AG04450 (cell line): ENCODE results near the gene AXDND1. TPM values are rescaled to one million over a fixed set of nuclear protein-coding genes. Genes with fewer than 3 reads are reported as not detected.
"Not testable (repeated sequence)": the region's sequence is repeated elsewhere in the genome, so short reads cannot be mapped to it uniquely, and the experiment has no call there.

ENCODE experiments used
- CTCF ChIA-PET: fragments of 300-600, 350-600 bp; formaldehyde crosslinking; extraction: SDS; loops from one replicate; lab custom pipeline; 2022; ENCODE audit warnings: antibody characterized with exemption, inconsistent platforms; lab: Charles Lee
- POLR2A ChIA-PET: fragments of 350-600 bp; formaldehyde crosslinking; extraction: SDS; loops from one replicate; lab custom pipeline; 2021; ENCODE audit warnings: antibody characterized with exemption, inconsistent platforms; lab: Yijun Ruan, JAX
- DNase-seq: peaks from one replicate; pipeline ENCODE4 v3.0.0-alpha.2; 2011; ENCODE audit warnings: low read depth, low spot score
- H3K27ac ChIP-seq: one replicate; pipeline ENCODE4 v1.5.1; 2012; ENCODE audit warnings: low read depth, low read length, control low read depth
- H3K27me3 ChIP-seq: one replicate; pipeline ENCODE4 v1.6.0; 2012; ENCODE audit warnings: low read length; ENCODE audit not compliant: control insufficient read depth, insufficient read depth
- H3K4me3 ChIP-seq: 2 replicates; pipeline ENCODE4 v1.5.1; 2011; ENCODE audit warnings: mild to moderate bottlenecking, low read depth, low read length, control low read depth
- H3K9me3 ChIP-seq: 2 replicates; pipeline ENCODE4 v1.5.1; 2012; ENCODE audit warnings: low read length; ENCODE audit not compliant: control insufficient read depth, insufficient read depth
- CTCF ChIP-seq: IDR thresholded peaks from 2 replicates; pipeline ENCODE4 v1.5.1; 2011; ENCODE audit warnings: low read depth, low read length, control low read depth, inconsistent platforms
- polyA plus RNA-seq: library from polyadenylated mRNA; depleted of rRNA; stranded (reverse); fragments of >200 nt; gene quantifications from 2 replicates; pipeline ENCODE4 v1.2.3, GENCODE V29; 2011

AXDND1 gene
- polyA plus RNA-seq, 1 experiment: 0.27 TPM

- Histone ChIP-seq H3K27me3 (no peaks in the 10 kb centered on the region), H3K4me3 (no peak overlapping the region), H3K9me3 (no peaks in the 10 kb centered on the region), H3K27ac (no peak overlapping the region)
- TF ChIP-seq CTCF: no peak
- CTCF ChIA-PET: no interaction called here
- no peak for DNase-seq
- POLR2A ChIA-PET: no interaction called here
Measured at GRCh38 chr1:179341943-179342547, 23.7 kb upstream of the AXDND1 start.

GRCh38 chr1:179342740-179343404 lies 22.9 kb upstream of the AXDND1 start:
- ChIA-PET CTCF (no interaction called here), POLR2A (interaction anchor here (0.6 kb wide), 1 partner anchor 106 kb away, joined by 9 read pairs; no protein-coding TSS in a partner anchor)
- Histone ChIP-seq H3K9me3 (no peaks in the 10 kb centered on the region), H3K27me3 (no peaks in the 10 kb centered on the region), H3K4me3 (no peak overlapping the region), H3K27ac (no peak overlapping the region)
- no peak for DNase-seq
- TF ChIP-seq CTCF: no peak

GRCh38 chr1:179351281-179351680 lies 14.5 kb upstream of the AXDND1 start:
- Histone ChIP-seq H3K27me3 (no peaks in the 10 kb centered on the region), H3K9me3 (no peaks in the 10 kb centered on the region), H3K4me3 (no peak overlapping the region), H3K27ac (no peak overlapping the region)
- ChIA-PET POLR2A (interaction anchor here (0.6 kb wide), 2 partner anchors 10 to 496 kb away, joined by 3 to 4 read pairs; no protein-coding TSS in a partner anchor), CTCF (interaction anchor here (1.4 kb wide), 1 partner anchor 273 kb away, joined by 4 read pairs; no protein-coding TSS in a partner anchor)
- DNase-seq: no peak
- TF ChIP-seq CTCF: no peak

- no peak for DNase-seq
- no peak overlapping the region for H3K27ac ChIP-seq
- H3K4me3 ChIP-seq: no peak overlapping the region
- H3K9me3 ChIP-seq: no peaks in the 10 kb centered on the region
- no peaks in the 10 kb centered on the region for H3K27me3 ChIP-seq
- ChIA-PET POLR2A (no interaction called here), CTCF (interaction anchor here (0.6 to 1.4 kb wide), 5 partner anchors 17 to 850 kb away, joined by 3 to 5 read pairs (median 4); partner anchors contain the start of gene SOAT1)
- TF ChIP-seq CTCF: no peak
Measured at GRCh38 chr1:179352236-179352635, 13.5 kb upstream of the AXDND1 start.

GRCh38 chr1:179353546-179353945 lies 12.2 kb upstream of the AXDND1 start:
- ChIA-PET CTCF (interaction anchor here (0.8 to 1.0 kb wide), 2 partner anchors 16 to 248 kb away, joined by 3 read pairs; no protein-coding TSS in a partner anchor), POLR2A (interaction anchor here (0.7 to 1.2 kb wide), 4 partner anchors 9 to 60 kb away, joined by 3 to 5 read pairs (median 4); partner anchors contain the start of gene SOAT1)
- no peak overlapping the region for H3K4me3 ChIP-seq
- no peak for TF ChIP-seq CTCF
- no peaks in the 10 kb centered on the region for H3K27me3 ChIP-seq
- no peak overlapping the region for H3K27ac ChIP-seq
- no peaks in the 10 kb centered on the region for H3K9me3 ChIP-seq
- DNase-seq: peak; percentile 56

- not testable (repeated sequence) for H3K27me3 ChIP-seq, H3K27ac ChIP-seq, H3K4me3 ChIP-seq, H3K9me3 ChIP-seq
- ChIA-PET CTCF (interaction anchor here (0.8 to 1.5 kb wide), 3 partner anchors 110 to 283 kb away, joined by 3 to 7 read pairs (median 3); no protein-coding TSS in a partner anchor), POLR2A (interaction anchor here (0.6 kb wide), 2 partner anchors 10 to 14 kb away, joined by 3 read pairs; no protein-coding TSS in a partner anchor)
- DNase-seq: peak; percentile 54
Measured at GRCh38 chr1:179361631-179362030, 4.1 kb upstream of the AXDND1 start.
